Measurements from ENCODE around the gene ADAM10.

GRCh38 chr15:58576657-58577056 is 172.8 kb downstream of the ADAM10 start:
- TF ChIP-seq ZSCAN30 (tag by site-specific recombination; IDR thresholded peaks at IDR 0.05) (no peak), CTCF (tag by site-specific recombination; IDR thresholded peaks at IDR 0.05) (no peak), ZXDB (tag by site-specific recombination; IDR thresholded peaks at IDR 0.05) (no peak), ZNF561 (tag by site-specific recombination; IDR thresholded peaks at IDR 0.05; ENCODE audit: borderline replicate concordance) (no peak), ZNF791 (tag by site-specific recombination; IDR thresholded peaks at IDR 0.05) (no peak), ZBTB7A (tag by site-specific recombination; IDR thresholded peaks at IDR 0.05; ENCODE audit: low read depth) (no peak), ZNF112 (tag by site-specific recombination; IDR thresholded peaks at IDR 0.05) (no peak), ZNF777 (tag by site-specific recombination; IDR thresholded peaks at IDR 0.05; ENCODE audit: borderline replicate concordance) (no peak), ZNF426 (tag by site-specific recombination; IDR thresholded peaks at IDR 0.05) (no peak)

All from HEK293 (cell line).